HG03378 (cell line): ENCODE results near the gene CACNA2D3.

Experiments used
- ATAC-seq: cut with Tn5 transposase; IDR thresholded peaks from one replicate; pipeline ENCODE4 v1.9.1; 2021; ENCODE audit warnings: mild to moderate bottlenecking, moderate library complexity; ENCODE audit not compliant: unreplicated experiment

The CACNA2D3 gene

GRCh38 chr3:54360320-54360719 lies 238.0 kb downstream of the CACNA2D3 start:
- ATAC-seq: no peak

- no peak for ATAC-seq
Observed at GRCh38 chr3:54361746-54362283, 239.5 kb downstream of the CACNA2D3 start.

DNA sequence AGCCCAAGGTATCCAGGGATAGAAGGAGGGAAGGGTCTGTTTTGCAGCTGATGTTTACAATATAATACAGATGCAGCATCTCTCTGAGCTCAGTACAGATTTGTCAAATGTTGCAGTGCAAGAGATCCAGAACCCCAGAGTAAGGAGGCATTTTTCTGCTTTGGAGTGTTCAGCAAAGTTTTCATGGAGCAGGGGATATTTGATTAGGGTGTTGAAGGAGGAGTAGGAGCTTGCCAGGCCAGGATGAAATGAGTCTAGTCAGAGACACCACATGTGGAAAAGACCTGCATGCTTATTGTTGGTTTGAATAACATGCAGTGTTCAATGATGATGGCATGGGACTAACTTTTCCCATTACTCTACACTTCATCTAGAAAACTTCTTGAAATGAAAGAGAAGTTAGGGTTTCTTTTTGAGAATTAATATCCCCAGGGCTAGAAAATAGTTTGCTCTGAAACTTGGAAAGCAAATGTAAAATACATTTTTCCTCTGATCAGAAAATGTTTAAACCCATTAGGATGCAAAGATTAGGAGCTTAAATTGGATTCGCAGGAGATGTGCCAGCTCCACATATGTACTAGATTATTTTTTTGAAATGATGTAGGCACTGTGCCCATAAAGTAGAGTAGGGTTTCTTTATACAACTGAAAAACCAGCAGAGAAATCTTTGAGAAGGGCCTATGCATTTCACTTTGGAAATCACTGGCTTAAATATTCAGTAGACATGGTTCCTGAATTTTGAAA lies 243.8 kb downstream of the CACNA2D3 start:
- no peak for ATAC-seq

- ATAC-seq: no peak
Observed at GRCh38 chr3:54366839-54367238, 244.5 kb downstream of the CACNA2D3 start.

GRCh38 chr3:54372232-54372631 lies 249.9 kb downstream of the CACNA2D3 start:
- ATAC-seq: no peak

GRCh38 chr3:54374214-54374852 lies 252.0 kb downstream of the CACNA2D3 start:
- ATAC-seq: no peak

GRCh38 chr3:54376142-54376807 lies 253.9 kb downstream of the CACNA2D3 start:
- no peak for ATAC-seq

DNA sequence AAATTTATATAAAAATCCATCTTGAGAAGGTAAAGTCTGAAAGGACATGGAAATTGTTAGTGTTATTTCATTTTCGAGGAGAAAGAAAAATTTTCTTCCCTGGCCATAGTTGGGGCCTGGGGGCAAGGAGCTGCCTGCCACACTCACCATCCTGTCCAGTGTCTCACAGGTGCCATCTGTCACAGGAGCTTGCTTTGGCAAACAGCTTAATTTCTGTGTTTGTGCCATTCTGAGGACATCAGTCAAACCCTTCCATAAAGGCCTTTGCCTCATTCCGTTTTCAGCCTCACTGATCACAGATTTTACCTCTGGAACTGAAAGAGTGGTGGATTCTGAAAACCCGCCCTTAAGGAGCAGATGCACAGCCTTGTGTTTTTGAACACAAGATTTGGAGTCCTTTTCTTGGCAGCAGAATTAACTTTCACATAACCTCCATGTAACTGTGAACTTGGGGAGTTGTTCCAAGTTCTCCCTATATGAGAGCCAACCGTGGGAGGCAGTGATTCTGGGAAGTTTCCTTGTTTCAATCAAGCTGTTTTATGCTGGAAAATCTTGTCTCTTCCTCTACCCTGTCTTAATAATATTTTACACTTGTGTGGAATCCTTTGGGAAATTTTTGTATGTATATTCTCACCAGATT lies 254.7 kb downstream of the CACNA2D3 start:
- ATAC-seq: no peak

DNA sequence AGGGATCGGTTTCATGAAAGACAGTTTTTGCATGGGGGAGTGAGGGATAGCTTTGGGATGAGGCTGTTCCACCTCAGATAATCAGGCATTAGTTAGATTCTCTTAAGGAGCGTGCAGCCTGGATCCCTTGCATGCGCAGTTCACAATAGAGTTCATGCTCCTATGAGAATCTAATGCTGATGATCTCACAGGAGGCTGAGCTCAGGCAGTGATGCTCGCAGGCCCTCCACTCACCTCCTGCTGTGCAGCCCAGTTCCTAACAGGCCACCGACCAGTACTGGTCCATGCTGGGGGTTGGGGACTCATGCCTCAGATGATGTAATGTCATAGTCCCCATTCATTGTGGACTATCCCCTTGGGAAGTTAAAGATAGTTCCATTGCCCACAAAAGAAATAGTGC lies 255.8 kb downstream of the CACNA2D3 start:
- ATAC-seq: no peak

DNA sequence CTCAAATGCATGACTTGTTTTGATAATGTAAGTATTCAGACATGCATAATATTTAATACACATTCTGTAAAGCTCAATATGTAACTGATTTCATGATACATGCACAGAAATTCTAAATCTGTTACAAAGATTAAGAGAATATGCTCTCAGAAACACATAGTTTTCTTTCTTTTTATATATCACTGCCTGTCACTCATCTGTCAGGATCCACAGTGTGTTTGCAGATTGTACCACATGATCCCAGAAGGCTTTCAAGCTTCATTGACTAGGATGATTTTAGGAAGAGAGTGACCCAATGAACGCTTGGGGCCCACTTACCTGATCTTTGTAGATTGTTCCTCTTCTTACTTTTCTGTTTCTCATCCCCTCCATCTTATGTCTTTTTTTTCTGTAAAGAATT lies 261.9 kb downstream of the CACNA2D3 start:
- no peak for ATAC-seq

GRCh38 chr3:54390582-54390981 lies 268.2 kb downstream of the CACNA2D3 start:
- ATAC-seq: no peak

- ATAC-seq: no peak
Observed at GRCh38 chr3:54393150-54393549, 270.8 kb downstream of the CACNA2D3 start.

DNA sequence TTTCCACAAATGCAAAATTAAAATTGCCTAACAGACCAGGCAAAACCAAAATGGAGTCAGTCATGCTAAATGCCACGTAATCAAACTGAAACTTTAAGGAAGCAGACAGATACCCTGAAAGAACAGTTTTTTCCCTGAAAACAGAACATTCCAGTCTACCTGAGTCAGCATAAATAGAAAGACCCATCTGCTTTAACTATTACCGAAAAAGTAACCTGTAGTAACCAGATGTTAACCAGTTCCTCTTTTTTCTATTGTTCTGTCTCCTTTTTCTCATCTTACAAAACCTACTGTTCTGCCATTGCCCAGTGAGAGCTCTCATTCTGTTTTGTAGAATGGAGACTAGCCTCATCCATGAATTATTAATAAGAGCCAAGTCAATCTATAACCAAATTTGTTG lies 286.0 kb downstream of the CACNA2D3 start:
- no peak for ATAC-seq

DNA sequence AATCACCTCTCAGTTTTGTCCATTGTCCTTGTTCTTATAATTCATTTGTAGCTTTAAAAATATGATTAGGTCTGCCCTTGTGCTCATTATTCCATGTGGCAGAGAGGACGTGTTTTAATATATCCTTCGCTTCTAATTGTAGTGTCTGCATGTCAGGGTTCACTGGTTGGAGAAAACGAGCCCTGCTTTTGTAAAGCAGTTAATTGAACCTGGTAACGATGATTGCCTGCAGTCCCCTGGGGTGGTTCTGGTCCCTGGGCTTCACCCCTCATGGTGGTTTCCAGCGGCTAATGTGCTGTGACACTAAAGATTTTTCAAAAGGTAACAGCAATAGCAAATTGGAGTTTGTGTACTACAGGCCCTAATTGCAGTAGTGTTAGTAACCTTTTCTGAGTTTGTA lies 299.6 kb downstream of the CACNA2D3 start:
- ATAC-seq: no peak

DNA sequence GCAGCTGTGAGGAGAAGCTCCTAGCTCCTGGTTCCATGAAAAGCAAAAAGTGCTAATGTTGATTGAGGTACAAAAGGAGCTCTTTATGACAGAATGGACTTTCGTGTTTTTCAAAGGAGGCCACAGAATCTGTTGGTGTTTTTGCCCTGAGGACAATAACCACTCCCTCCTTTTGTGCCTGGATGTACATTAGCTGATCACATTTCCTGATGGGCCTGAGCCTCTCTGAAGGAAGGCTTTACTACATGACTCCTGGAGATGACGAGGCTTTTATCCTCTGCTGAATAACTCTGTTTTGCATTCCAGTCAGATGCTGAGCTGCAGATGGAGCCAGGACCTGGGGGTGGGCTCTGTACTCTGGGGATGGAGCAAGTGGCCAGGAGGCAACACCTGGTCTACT lies 301.9 kb downstream of the CACNA2D3 start:
- no peak for ATAC-seq

GRCh38 chr3:54426381-54426780 lies 304.0 kb downstream of the CACNA2D3 start:
- no peak for ATAC-seq

DNA sequence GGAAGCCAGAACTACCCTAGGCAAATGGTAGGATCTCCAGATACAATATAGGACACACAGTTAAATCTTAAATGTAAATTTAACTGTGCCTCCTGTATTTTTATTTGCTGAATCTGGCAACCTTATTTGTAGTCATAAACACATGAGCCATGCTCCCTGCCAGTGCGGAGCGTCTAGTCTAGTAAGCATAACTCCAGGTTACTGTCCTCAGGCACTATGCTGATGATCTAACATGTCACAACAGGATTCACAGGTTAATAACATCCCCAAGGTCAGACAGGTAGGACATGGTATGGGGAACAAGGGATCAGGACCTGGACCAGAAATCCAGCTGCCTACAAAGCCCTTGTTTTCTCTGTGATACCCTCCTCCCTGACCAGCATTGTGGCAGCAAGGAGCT lies 305.1 kb downstream of the CACNA2D3 start:
- ATAC-seq: no peak

- no peak for ATAC-seq
Observed at GRCh38 chr3:54427941-54428871, 305.9 kb downstream of the CACNA2D3 start.

DNA sequence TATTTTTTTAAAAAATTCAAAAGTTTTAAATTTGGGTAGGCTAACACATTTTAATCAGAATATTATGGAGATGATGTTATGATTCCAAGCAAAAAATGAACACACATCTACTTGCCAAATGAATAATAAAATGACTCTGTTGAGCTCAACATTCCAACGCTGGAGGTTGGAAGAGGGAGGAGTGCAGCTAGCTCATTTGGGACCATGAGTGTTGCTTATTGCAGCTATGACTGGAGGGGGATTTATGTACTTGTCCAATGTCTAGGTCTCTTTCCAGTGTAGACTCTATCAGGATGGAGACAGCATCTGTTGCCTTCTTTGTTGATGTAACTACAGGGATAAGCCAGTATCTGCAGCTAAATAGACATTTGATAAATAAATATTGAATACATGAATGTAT lies 310.6 kb downstream of the CACNA2D3 start:
- ATAC-seq: no peak

DNA sequence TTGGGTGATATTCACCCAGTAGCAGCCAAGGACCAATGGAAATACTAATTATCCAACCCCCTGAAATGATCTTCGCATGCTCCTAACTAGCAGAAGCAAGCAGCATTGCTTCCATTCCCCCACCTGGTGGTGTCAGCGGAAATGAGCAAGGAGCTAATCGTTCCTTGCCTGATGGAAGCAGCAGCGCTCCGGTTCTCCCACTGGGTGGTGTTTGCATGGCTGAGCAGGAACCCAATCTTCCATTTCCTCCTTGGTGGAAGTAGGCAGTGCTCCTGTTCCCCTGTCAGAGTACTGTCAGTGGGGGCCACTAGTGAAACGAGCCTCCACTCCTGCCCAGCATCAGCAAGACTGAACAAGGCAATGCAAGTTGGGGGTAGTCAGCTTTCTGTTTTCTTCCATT lies 311.5 kb downstream of the CACNA2D3 start:
- no peak for ATAC-seq
